ENCODE results near the gene OR14A16.

- no peak for TF ChIP-seq CTCF (IDR thresholded peaks at IDR 0.05; ENCODE audit: insufficient read depth, low read length)
- TF ChIP-seq REST (IDR thresholded peaks at IDR 0.05; ENCODE audit: insufficient replicate concordance, low read depth): no peak
- no peak for TF ChIP-seq POLR2AphosphoS5 (IDR thresholded peaks at IDR 0.05; ENCODE audit: low read depth)
- no peak for TF ChIP-seq GABPA (IDR thresholded peaks at IDR 0.05; ENCODE audit: low read depth)
Measured at GRCh38 chr1:247769603-247770002, 54.3 kb downstream of the OR14A16 start.
